PC-9 (cell line): Measurements from ENCODE around the gene HOXB9. TPM values are rescaled to one million over a fixed set of nuclear protein-coding genes. Genes with fewer than 3 reads are reported as not detected.

ENCODE experiments used
- BruUV-seq: library from RNA; stranded (reverse); fragments of 400-500 nt; replicated peaks from 2 replicates; lab custom pipeline; 2021; lab: Mats Ljungman, UMichigan
- CTCF ChIA-PET: fragments of 300-600 bp; sonication (Branson Sonifier 250); formaldehyde crosslinking; loops from one replicate; lab custom pipeline; 2022; ENCODE audit warnings: antibody characterized with exemption; lab: Charles Lee
- POLR2A ChIA-PET: fragments of 300-600 bp; sonication (Branson Sonifier 250); formaldehyde crosslinking; loops from one replicate; lab custom pipeline; 2022; ENCODE audit warnings: antibody characterized with exemption; ENCODE audit not compliant: unreplicated experiment; lab: Charles Lee
- DNase-seq, 2 experiments: peaks; one replicate each; pipeline versions ENCODE4 v3.0.0 to v3.0.0-alpha.2; 2015 to 2022; ENCODE audit warnings: mixed read lengths in 1 of 2
- H2AFZ ChIP-seq: fragments of 200-600 bp; sonication (generic); 2 replicates; pipeline ENCODE4 v1.8.1; 2017; ENCODE audit warnings: antibody characterized with exemption
- H3F3A ChIP-seq: fragments of 200-600 bp; sonication (generic); 2 replicates; pipeline ENCODE4 v1.8.1; 2017; ENCODE audit warnings: antibody characterized with exemption, mild to moderate bottlenecking, low read depth; ENCODE audit not compliant: insufficient read depth
- H3K27ac ChIP-seq: fragments of 200-600 bp; sonication (generic); 2 replicates; pipeline ENCODE4 v1.6.1; 2016; ENCODE audit warnings: mixed run types
- H3K27me3 ChIP-seq: fragments of 200-600 bp; sonication (generic); 2 replicates; pipeline ENCODE4 v1.6.1; 2016; ENCODE audit warnings: low read depth, mixed run types; ENCODE audit not compliant: insufficient read depth
- H3K36me3 ChIP-seq: fragments of 200-600 bp; sonication (generic); 2 replicates; pipeline ENCODE4 v1.6.1; 2016; ENCODE audit warnings: low read depth, mixed run types
- H3K4me1 ChIP-seq: fragments of 200-600 bp; sonication (generic); replicated peaks from 2 replicates; pipeline ENCODE4 v1.6.1; 2016; ENCODE audit warnings: mixed run types; ENCODE audit not compliant: insufficient read depth
- H3K4me2 ChIP-seq: fragments of 200-600 bp; sonication (generic); 2 replicates; pipeline ENCODE4 v1.6.1; 2017; ENCODE audit warnings: mixed run types
- H3K4me3 ChIP-seq: fragments of 200-600 bp; sonication (generic); 2 replicates; pipeline ENCODE4 v1.6.1; 2016; ENCODE audit warnings: mixed run types
- H3K79me2 ChIP-seq: fragments of 200-600 bp; sonication (generic); 2 replicates; pipeline ENCODE4 v1.6.1; 2017; ENCODE audit warnings: low read depth, mixed run types
- H3K9me2 ChIP-seq: fragments of 200-600 bp; sonication (generic); 2 replicates; pipeline ENCODE4 v1.8.1; 2017; ENCODE audit warnings: mild to moderate bottlenecking; ENCODE audit not compliant: insufficient read depth
- H3K9me3 ChIP-seq: fragments of 200-600 bp; sonication (generic); 2 replicates; pipeline ENCODE4 v1.8.1; 2016; ENCODE audit warnings: low read depth; ENCODE audit not compliant: insufficient read depth
- H4K20me1 ChIP-seq: fragments of 200-600 bp; sonication (generic); 2 replicates; pipeline ENCODE4 v1.8.1; 2017; ENCODE audit not compliant: insufficient read depth
- CTCF ChIP-seq: fragments of 200-600 bp; sonication (generic); conservative IDR thresholded peaks from 2 replicates; pipeline ENCODE4 v1.6.1; 2017; ENCODE audit warnings: mixed run types, antibody characterized with exemption, mild to moderate bottlenecking, moderate library complexity
- EZH2 ChIP-seq: fragments of 200-600 bp; sonication (generic); IDR thresholded peaks from 2 replicates; pipeline ENCODE4 v1.8.0; 2017; ENCODE audit warnings: antibody characterized with exemption, low read depth
- intact Hi-C: fragments of 100-400 bp; cut with micrococcal nuclease; formaldehyde crosslinking; loops from one replicate; pipeline ENCODE4 v1.10.0; 2022; ENCODE audit not compliant: unreplicated experiment
- total RNA-seq: library from RNA; stranded (reverse); gene quantifications from 2 replicates; pipeline ENCODE4 v1.2.3, GENCODE V29; 2021

HOXB9 gene
- total RNA-seq, 1 experiment from 2014 or later = 0.70 TPM

- BruUV-seq = no TSS peak
- H4K20me1 ChIP-seq = no peaks in the 10 kb centered on the region; the same call in 1 of the 2 replicates
- peaks cover 16% of the 10 kb centered on the region; the same call in 1 of the 2 replicates for H3K27me3 ChIP-seq
- TF ChIP-seq CTCF (no peak), EZH2 (no peak)
- H3K9me2 ChIP-seq = no peaks in the 10 kb centered on the region
- H3K4me2 ChIP-seq = peak overlapping the region; percentile 96
- H3K4me1 ChIP-seq = peaks cover 3% of the 10 kb centered on the region; the same call in 1 of the 2 replicates
- no peaks in the 10 kb centered on the region for H3K36me3 ChIP-seq
- ChIA-PET POLR2A (interaction anchor here (1.2 kb wide), 1 partner anchor 21 kb away, joined by 3 read pairs; no protein-coding TSS in a partner anchor), CTCF (interaction anchor here (0.6 to 3.0 kb wide), 5 partner anchors 10 to 397 kb away, joined by 3 to 13 read pairs (median 7); no protein-coding TSS in a partner anchor)
- peaks cover 13% of the 10 kb centered on the region; the same call in 1 of the 2 replicates for H3F3A ChIP-seq
- no peaks in the 10 kb centered on the region for H3K9me3 ChIP-seq
- intact Hi-C loops = no loop called here
- DNase-seq = no peak
- H3K4me3 ChIP-seq = peak overlapping the region; percentile 70
- no peak overlapping the region for H3K27ac ChIP-seq
- no peaks in the 10 kb centered on the region for H3K79me2 ChIP-seq
- peak overlapping the region; percentile 86 for H2AFZ ChIP-seq
These were observed 1.3 kb downstream of the HOXB9 start for GRCh38 chr17:48624544-48625494.

GRCh38 chr17:48624118-48624517 lies 2.0 kb downstream of the HOXB9 start:
- TF ChIP-seq EZH2 = no peak
- no peak for TF ChIP-seq CTCF
- peaks cover 13% of the 10 kb centered on the region; the same call in 1 of the 2 replicates for H3F3A ChIP-seq
- no peaks in the 10 kb centered on the region for H3K9me2 ChIP-seq
- H3K4me2 ChIP-seq = peak overlapping the region; percentile 96
- peaks cover 10% of the 10 kb centered on the region; the same call in 1 of the 2 replicates for H3K27me3 ChIP-seq
- H3K4me3 ChIP-seq = peak overlapping the region; percentile 70; the same call in 1 of the 2 replicates
- H2AFZ ChIP-seq = no peak overlapping the region
- H3K79me2 ChIP-seq = no peaks in the 10 kb centered on the region
- H3K27ac ChIP-seq = no peak overlapping the region
- no peaks in the 10 kb centered on the region; the same call in 1 of the 2 replicates for H4K20me1 ChIP-seq
- no TSS peak for BruUV-seq
- intact Hi-C loops = no loop called here
- DNase-seq = no peak
- CTCF ChIA-PET = no interaction called here
- H3K4me1 ChIP-seq = peaks cover 3% of the 10 kb centered on the region; the same call in 1 of the 2 replicates
- no peaks in the 10 kb centered on the region for H3K36me3 ChIP-seq
- no peaks in the 10 kb centered on the region for H3K9me3 ChIP-seq
- POLR2A ChIA-PET = no interaction called here

- no peak for DNase-seq
- no peak overlapping the region for H2AFZ ChIP-seq
- H3K9me2 ChIP-seq = no peaks in the 10 kb centered on the region
- ChIA-PET CTCF (interaction anchor here (0.6 kb wide), 1 partner anchor 33 kb away, joined by 3 read pairs; no protein-coding TSS in a partner anchor), POLR2A (no interaction called here)
- H3K9me3 ChIP-seq = no peaks in the 10 kb centered on the region
- H3K79me2 ChIP-seq = no peaks in the 10 kb centered on the region
- TF ChIP-seq CTCF (no peak), EZH2 (no peak)
- intact Hi-C loops = no loop called here
- peaks cover 13% of the 10 kb centered on the region; the same call in 1 of the 2 replicates for H3F3A ChIP-seq
- peaks cover 5% of the 10 kb centered on the region; the same call in 1 of the 2 replicates for H3K27me3 ChIP-seq
- peaks cover 8% of the 10 kb centered on the region; the same call in 1 of the 2 replicates for H3K4me1 ChIP-seq
- H3K4me3 ChIP-seq = no peak overlapping the region
- H3K36me3 ChIP-seq = no peaks in the 10 kb centered on the region
- BruUV-seq = no TSS peak
- no peak overlapping the region for H3K4me2 ChIP-seq
- no peak overlapping the region for H3K27ac ChIP-seq
- no peaks in the 10 kb centered on the region; the same call in 1 of the 2 replicates for H4K20me1 ChIP-seq
These were observed 2.6 kb downstream of the HOXB9 start for GRCh38 chr17:48623583-48623982.
